ENCODE results near the gene TRAPPC8.

DNA sequence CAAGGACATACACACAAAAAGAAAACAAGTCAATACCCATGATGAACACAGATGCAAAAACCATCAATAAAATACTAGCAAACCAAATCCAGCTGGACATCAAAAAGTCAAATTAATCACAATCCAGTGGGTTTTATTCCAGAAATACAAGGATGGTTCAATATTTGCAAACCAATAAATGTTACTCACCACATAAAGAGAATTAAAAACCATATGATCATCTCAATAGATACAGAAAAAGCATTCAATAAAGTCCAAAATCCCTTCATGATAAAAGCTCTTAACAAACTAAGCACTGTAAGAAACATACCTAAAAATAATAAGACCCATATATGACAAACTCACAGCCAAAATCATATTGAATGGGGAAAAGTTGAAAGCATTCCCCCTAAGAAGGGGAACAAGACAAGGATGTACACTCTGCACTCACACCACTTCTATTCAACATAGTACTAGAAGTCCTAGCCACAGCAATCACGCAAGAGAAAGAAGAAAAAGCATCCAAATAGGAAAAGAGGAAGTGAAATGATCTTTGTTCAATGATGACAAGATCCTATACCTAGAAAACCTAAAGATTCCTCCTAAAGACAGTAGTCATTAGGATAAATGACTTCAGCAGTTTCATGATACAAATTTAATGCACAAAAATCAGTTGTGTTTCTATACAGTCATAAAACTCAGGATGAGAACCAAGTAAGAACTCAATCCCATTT, 62.6 kb downstream of the TRAPPC8 start:
- no peak for TF ChIP-seq POLR2A (IDR thresholded peaks at IDR 0.05)
- TF ChIP-seq, protein P1, sequence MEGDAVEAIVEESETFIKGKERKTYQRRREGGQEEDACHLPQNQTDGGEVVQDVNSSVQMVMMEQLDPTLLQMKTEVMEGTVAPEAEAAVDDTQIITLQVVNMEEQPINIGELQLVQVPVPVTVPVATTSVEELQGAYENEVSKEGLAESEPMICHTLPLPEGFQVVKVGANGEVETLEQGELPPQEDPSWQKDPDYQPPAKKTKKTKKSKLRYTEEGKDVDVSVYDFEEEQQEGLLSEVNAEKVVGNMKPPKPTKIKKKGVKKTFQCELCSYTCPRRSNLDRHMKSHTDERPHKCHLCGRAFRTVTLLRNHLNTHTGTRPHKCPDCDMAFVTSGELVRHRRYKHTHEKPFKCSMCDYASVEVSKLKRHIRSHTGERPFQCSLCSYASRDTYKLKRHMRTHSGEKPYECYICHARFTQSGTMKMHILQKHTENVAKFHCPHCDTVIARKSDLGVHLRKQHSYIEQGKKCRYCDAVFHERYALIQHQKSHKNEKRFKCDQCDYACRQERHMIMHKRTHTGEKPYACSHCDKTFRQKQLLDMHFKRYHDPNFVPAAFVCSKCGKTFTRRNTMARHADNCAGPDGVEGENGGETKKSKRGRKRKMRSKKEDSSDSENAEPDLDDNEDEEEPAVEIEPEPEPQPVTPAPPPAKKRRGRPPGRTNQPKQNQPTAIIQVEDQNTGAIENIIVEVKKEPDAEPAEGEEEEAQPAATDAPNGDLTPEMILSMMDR (IDR thresholded peaks at IDR 0.05): no peak
